Stimulated activated CD8-positive, alpha-beta memory T cell treated with anti-CD3 and anti-CD28 coated beads, Interleukin-7, amount 100 ng/mL, for 4 hours (primary cell): ENCODE measurements around the gene ZNF273.
"Not testable (repeated sequence)": the region's sequence is repeated elsewhere in the genome, so short reads cannot be mapped to it uniquely, and the experiment has no call there.

Experiments used
- DNase-seq, 2 donors: peaks; one replicate each; pipeline ENCODE4 v3.0.0-alpha.2; 2020; ENCODE audit warnings: low read depth in 2 of 2

Gene ZNF273

DNA sequence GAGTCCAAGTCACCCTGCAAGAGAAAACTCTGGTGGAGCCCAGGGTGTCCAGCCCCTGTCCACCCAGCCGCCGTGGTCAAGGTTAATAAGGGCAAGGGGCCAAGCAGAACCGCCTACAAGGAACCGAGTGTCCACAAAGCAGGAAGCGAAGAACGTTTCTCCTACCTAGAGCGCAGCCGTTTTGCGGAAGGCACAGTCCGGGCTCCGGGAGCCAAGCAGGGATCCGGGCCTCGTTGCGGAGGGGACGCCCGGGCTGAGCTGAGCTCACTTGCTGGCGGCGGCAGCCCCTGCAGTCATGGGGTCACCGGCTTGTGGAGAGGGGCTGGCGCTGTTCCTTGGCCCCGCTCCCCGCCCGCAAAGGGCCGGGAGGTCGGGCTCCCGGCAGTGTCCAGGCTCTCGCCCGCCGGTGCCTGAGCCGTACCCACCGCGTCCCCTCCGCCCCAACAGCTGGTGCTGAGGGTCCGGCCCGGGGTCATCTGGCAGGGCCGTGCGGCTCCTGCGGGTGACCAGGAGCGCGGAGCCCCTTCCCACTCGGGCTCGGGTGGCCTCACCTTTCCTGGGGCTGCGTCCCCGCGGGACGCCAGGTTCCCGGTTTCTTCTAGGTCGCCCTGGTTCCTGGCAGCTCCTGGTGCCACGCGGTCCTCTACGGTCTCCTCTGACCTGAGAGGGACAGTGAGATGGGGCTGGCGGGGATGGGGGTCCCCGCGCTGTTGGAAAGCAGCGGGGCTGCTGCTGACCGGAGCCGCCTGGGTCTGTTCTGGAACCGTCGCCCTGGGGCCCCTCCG lies 14.0 kb upstream of the ZNF273 start:
- no peak for DNase-seq

DNA sequence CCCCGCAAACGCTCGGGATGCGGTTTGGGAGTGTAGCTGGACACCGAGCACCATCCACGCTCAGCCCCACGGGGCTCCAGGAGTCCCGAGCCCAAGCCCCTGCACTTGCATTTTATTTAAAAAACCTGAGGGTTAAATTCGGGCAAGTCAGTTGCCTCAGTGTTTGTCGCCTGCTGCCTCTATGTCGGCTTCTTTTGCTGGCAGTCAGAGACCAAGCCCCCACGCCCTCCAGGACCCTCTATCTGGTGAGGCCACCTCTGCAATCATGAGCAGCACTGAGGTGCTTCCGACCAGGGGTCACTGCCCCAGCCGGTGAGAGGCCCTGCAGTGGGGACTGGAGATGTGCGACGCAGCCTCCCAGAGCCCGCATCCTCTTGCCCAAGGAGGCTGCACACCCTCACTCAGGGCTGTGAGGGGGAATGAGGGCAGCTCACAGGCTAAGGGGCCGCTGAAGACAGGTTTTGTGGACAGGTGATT lies 13.3 kb upstream of the ZNF273 start:
- no peak for DNase-seq

DNA sequence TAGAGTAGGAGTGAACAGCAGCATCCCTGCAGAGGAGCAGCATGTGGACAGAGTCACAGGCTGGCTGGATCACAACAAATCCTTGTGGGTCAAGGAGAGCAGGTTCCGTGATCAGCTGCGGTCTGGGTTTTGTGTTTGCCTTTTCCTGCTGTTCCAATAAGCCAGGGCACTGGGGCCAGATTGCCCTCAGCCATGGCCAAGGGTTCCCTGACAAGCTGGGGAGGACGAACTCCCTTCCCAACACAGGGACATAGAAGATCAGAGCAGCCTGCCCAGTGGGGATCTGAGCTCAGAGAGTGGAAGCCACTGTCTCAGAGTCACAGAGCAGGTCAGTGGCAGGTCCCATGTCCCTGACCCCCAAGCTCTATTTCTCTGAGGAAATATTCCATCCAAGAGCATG lies 12.8 kb upstream of the ZNF273 start:
- DNase-seq = not testable (repeated sequence)

DNA sequence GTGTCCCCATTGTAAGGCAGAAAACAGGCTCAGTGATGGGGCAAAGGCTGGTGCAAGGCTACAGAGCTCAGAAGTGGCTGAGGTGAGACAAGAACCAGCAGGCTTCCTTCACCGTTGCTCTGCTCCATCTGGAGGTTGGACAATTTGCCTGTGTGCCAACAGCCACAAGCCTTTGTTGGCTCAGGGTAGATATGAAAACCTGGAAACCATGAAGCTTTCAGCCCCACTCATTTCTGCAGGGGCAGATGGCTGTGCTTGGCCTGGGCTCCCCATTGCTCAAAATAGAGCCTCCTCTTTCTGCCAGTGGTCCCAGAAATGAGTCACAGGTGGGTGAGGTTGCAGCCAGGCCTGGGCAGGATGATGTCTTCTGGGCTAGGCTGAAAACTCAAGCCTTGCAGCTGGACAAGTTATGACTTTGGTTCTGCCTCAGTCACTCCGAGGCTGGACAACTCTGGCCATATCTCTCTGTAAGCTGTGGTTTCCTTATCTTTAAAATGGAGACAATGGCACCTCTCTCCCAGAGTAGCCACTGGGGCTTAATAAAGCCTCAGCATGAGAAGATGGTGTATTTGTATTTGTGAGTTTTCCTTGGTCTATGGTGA lies 12.2 kb upstream of the ZNF273 start:
- DNase-seq = no peak

DNA sequence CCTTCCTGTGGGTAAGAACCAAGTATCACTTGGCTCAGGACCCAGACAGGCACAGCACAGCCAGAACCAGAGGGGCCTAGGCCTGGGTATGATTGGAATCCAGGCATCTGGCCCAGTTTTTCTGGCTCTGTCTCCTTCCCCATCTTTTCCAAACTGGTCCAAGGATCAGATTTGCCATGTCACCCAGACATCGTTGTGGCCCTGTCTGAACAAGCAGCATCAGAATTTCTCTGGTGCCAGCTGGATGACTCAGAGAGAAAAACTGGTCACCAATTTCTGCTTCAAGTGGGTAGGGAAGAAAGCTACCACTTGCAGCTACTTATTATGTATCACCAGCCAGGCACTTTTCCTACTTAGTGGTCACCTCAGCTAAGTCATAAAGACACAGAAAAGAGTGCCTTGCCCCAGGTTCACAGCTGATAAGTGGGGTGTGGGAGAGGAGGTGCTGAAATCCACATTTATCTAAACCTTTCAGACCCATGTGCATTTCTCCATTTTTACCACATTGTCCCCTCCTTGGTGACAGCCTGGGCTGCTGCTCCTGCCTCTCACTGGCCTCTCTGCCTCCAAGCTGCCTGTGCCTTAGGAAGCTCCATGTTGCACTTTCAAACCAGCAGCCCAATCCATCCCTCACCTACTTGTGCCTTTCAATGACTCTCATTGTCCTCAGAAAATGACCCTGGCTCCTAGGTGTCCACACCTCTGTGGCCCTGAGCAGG lies 11.6 kb upstream of the ZNF273 start:
- not testable (repeated sequence) for DNase-seq

DNA sequence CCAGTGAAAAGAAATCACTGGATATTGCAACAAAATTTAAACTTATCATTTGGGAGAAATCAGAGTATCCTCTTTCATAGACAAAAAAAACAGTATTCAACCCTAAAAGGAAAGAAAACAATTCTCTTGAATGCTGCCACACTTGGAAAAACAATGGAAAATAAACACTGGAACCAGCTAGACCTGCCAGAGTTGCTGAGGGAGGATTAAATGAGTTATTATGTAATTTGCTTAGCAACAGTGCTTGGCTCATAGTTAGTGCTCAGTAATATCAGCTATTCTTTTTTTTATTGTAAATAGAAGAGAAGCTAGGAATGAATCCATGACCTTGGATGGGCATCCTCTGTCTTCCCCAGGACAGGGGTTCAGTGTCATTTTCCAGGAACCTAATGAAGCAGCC lies 11.0 kb upstream of the ZNF273 start:
- no peak for DNase-seq

DNA sequence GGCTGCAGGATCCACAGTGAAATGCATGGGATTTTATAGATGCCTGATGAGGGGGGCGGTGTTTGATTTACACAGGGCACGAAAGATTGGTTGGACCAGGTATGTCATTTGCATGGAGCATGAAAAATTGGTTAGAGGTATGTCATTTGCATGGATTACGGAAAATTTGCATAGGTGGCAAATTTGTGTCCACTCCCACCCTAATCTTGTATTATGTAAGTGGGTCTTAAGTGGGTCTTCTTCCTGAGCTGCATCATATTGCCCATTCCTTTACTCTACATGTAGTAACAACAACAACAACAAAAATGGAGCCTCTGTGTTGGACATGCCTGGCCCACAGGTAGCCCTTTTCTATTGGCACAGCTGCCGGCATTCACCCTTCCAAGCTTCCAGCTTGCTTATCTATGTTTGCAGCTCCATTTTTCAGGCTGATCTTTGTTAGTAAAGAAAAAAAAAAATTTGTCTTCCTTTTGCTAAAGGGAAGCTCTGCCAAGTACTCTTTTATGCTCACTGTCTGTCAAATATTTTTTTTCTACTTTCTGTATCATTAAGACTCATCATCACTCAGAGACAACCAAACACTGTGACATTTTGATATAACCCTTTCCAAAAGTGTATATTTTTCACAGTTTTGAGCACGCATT lies 10.3 kb upstream of the ZNF273 start:
- DNase-seq = no peak

DNA sequence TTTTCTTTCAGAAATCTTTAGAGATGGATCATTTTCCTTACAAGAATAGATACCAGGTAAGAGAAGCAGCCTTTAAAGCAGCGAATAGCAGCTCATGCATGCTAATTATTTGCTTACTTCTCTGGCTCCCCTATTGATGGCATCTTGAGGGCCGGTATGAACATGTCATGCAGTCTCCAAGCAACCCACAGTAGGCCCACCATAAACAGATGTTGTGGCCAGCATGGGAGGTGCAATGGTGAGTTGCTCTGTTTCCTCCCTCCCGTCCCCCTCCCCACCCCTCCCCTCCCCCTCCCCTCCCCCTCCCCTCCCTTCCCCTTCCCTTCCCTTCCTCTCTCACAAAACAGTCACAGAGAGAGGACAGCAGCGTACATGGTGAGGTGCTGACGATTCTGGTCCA lies 9.7 kb upstream of the ZNF273 start:
- DNase-seq = no peak

DNA sequence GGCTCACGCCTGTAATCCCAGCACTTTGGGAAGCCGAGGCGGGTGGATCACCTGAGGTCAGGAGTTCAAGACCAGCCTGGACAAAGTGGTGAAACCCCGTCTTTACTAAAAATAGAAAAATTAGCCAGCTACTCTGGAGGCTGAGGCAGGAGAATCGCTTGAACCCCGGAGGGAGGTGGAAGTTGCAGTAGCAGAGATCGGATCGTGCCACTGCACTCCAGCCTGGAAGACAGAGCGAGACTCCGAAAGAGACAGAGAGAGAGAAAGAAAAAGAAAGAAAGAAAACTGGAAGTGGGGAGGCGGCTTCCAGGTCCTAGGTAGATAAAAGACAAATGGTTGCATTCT lies 640 bp upstream of the ZNF273 start:
- DNase-seq = not testable (repeated sequence)

DNA sequence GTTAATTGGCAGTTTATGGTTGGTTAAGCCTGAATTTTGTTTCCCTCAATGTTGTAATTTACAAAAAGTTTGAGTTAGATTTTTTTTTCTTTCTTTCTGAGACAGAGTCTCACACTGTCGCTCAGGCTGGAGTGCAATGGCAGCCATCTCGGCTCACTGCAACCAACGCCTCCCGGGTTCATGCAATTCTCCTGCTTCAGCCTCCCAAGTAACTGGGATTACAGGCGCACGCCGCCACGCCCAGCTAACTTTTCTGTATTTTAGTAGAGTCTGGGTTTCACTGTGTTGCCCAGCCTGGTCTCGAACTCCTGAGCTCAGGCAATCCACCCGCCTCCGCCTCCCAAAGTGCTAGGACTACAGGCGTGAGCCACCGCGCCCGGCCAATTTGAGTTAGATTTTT lies 935 bp downstream of the ZNF273 start:
- no peak for DNase-seq

DNA sequence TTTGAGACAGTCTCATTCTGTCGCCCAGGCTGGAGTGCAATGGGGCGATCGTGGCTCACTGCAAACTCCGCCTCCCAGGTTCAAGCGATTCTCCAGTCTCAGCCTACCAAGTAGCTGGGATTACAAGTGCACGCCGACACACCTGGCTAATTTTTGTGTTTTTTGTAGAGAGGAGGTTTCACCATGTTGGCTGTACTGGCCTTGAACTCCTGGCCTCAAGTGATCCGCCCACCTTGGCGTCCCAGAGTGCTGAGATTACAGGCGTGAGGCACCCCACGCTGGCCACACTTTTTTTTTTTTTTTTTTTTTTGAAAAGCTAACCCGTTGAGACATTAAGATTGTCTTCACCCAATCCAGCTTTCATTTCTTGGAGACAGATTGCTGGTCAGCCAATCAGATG lies 2.1 kb downstream of the ZNF273 start:
- DNase-seq = no peak

DNA sequence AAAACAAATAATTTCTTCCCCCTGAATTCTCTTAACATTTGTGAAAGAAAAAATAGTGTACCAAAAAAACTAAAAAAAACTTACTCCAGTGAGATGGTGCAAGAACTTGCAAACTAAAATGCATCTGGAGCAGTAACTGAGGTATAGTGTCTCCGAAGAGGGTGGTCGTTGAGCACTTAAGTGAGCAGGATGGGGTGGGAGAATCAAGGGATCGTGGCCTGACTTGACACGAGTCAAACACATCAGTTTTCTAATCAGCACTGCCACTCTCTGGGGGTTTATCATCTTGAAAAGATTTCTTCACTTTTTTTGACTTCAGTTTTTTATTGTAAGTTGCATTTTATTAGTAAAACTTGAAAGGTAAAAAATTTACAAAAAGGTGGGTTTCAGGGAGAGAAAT lies 2.5 kb downstream of the ZNF273 start:
- no peak for DNase-seq

DNA sequence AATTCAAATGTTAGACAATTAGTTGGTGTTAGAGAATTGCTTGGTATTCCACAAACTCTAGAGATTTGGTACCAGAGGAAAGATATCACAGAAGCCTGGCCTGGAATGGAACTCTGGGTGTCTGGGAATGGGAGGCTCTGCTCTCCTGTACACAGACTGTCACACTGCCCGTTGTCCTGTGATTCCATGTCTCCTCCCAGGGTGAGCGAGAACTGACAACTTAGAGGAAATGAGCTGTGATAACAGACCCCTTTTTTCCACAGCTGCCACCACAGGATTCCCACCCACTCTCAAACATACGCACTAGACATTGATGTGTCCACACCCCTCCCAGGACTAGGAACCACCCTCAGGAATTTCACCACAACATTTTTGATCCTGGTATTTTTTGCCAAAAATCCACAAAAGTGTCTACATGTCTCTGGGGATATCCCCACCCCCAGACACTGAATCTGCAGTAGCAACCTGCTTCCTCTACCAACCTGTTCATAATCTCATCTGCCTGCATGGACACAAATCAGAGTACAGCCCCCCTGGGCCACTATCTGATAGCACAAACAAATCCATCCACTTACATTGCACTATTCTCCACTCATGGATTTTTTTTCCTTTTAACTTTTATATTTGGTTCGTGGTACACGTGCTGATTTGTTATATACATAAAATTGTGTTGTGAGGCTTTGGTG lies 4.7 kb downstream of the ZNF273 start:
- no peak for DNase-seq

DNA sequence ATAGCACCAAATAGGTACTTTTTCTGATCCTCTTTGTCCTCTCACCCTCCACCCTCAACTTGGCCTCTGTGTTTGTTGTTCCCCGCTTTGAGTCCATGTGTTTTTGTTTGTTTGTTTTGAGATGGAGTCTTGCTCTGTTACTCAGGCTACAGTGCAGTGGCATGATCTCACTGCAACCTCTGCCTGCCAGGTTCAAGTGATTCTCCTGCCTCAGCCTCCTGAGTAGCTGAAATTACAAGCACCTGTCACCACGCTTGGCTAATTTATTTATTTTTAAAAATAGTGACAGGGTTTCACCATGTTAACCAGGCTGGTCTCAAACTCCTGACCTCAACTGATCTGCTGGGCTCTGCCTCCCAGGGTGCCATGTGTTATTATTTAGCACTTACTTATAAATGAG lies 5.3 kb downstream of the ZNF273 start:
- DNase-seq = no peak

DNA sequence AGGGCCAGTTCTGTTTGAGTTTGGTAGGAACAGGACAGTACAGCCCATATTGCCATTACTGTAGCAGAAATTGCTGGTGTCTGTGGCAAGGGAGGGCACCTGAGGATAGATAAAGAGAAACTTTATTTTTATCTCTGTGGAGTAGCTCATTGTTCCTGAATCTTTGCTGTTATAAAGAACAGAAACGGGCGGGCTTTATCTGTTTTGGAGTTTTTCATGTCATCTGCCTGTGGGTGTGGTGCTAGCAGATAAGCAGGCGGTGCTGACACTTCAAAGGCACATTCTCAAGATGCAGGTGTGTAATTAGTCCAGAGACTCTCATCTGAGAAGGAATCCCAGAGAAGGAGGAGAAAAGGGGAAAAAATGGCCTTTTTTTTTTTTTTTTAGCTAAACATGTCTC lies 11.5 kb downstream of the ZNF273 start:
- DNase-seq = no peak

DNA sequence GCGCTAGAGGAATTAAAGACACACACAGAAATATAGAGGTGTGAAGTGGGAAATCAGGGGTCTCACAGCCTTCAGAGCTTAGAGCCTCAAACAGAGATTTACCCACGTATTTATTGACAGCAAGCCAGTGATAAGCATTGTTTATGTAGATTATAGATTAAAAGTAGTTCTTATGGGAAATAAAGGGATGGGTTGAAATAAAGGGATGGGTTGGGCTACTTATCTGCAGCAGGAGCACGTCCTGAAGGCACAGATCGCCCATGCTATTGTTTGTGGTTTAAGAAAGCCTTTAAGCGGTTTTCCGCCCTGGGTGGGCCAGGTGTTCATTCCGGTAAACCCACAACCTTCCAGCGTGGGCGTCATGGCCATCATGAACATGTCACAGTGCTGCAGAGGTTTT lies 12.2 kb downstream of the ZNF273 start:
- DNase-seq = not testable (repeated sequence)

DNA sequence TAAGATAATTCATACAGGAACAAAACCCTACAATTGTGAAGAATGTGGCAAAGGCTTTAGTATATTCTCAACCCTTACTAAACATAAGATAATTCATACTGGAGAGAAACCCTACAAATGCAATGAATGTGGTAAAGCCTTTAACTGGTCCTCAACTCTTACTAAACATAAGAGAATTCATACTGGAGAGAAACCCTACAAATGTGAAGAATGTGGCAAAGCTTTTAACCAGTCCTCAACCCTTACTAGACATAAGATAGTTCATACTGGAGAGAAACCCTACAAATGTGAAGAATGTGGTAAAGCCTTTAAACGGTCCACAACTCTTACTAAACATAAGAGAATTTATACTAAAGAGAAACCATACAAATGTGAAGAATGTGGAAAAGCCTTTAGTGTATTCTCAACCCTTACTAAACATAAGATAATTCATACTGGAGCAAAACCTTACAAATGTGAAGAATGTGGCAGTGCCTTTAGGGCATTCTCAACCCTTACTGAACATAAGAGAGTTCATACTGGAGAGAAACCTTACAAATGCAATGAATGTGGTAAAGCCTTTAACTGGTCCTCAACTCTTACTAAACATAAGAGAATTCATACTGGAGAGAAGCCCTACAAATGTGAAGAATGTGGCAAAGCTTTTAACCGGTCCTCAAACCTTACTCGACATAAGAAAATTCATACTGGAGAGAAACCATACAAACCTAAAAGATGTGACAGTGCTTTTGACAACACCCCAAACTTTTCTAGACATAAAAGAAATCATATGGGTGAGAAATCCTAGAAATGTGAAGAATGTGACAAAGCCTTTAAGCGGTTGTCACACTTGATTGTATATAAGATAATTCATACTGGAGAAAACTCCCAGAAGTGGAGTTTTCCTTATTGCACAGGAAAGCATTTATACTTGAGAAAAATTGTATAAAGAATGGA lies 25.4 kb downstream of the ZNF273 start:
- not testable (repeated sequence) for DNase-seq

DNA sequence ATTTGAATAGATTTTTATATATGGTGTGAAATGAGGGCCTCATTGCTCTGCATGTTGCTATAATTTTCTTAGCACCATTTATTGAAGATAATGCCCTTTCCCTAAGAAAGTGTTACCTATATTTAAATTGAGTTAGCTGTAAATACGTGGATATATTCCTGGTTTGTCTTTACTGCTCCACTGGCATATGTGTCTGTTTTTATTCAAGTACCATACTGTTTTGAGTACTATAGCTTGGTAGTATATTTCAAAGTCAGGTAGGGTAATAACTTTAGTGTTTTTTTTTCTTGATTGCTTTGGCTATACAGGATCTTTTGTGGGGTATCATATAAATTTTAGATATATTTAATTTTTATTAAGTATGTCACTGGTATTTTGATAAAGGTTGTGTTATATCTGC lies 31.4 kb downstream of the ZNF273 start:
- no peak for DNase-seq

DNA sequence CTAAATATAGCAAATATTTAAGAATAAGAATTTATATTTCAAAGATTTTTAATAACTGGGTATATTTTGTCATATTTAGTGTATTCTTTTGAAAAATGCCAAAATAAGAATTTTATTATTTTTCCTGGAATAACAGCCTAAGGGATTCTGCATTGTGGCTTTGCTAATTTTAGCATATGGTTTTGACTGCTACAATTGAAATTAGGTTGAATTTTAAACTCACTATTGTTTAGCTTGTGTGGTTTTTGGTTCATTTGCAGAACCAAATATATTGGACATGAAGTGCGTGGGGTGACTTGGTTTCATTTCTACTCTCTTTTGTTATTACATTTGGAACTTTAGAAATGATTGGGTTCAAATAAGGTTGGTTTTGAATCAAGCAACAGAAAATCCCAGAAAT lies 35.5 kb downstream of the ZNF273 start:
- DNase-seq = no peak

DNA sequence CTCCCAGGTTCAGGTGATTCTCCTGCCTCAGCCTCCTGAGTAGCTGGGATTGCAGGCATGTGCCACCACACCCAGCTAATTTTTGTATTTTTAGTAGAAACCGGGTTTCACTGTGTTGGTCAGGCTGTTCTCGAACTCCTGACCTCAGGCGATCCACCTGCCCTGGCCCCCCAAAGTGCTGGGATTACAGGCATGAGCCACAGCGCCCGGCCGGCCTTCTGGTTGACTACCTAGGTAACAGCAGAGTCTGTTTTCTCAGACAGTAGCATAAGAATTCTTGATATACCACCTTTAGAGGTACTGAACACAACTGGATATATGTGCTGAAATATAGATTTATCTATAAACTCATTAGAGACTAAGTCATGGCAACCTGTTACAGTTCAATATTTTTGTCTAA lies 36.9 kb downstream of the ZNF273 start:
- DNase-seq = not testable (repeated sequence)
